Stimulated activated CD8-positive, alpha-beta memory T cell treated with anti-CD3 and anti-CD28 coated beads, Interleukin-7, amount 100 ng/mL, for 24 hours (primary cell): ENCODE measurements around the gene PDE1A.

ENCODE experiments used
- DNase-seq: peaks from one replicate; pipeline ENCODE4 v3.0.0-alpha.2; 2020; ENCODE audit warnings: low read depth

The PDE1A gene

DNA sequence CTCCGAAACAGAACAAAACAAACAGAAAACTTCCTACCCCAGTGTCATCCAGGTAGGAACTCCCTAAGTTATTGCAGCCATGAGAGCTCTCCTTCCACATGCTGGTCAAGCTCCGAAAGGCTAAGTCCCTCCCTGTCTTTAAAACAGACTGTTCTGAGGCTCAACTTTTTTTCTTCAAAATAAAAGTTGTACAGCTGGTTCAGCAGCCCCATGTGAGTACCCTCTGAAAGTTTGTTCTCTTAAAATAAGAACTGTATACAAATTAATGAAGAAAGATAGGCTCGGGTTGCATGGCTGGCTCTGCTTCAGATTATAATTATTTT lies at the start of gene PDE1A:
PDE1A (minus strand) TSS at position 119 of the 323 bp plus-strand sequence.
- no peak for DNase-seq

DNA sequence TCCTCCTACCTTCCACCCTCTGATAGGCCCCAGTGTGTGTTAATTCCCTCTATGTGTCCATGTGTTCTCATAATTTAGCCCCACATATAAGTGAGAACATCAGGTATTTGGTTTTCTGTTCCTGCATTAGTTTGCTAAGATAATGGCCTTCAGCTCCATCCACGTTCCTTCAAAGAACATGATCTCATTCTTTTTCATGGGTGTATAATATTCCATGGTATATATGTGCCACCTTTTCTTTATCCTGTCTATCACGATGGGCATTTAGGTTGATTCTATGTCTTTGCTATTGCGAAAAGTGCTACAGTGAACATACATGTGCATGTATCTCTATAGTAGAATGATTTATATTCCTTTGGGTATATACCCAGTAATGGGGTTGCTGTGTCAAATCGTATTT lies 46.8 kb upstream of the PDE1A start:
- DNase-seq = no peak

DNA sequence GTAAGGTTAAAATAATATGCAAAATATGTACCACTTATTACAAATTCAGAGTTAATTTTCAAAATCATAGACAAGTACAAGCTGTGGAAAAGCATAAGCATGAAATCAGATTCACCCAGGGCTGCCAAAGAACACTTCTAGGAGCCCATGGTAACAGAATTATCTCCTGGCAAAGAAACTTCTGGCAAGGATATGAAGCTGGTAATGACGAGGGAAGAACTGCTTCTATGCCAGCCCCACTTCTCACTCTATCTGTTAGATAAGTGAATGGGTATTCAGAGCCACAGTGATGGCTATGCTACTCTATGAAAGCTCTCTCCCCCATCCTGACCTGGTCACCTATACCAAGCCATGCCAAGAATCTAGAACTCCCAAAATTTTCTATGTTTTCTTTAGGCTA lies 36.9 kb upstream of the PDE1A start:
- DNase-seq = no peak

DNA sequence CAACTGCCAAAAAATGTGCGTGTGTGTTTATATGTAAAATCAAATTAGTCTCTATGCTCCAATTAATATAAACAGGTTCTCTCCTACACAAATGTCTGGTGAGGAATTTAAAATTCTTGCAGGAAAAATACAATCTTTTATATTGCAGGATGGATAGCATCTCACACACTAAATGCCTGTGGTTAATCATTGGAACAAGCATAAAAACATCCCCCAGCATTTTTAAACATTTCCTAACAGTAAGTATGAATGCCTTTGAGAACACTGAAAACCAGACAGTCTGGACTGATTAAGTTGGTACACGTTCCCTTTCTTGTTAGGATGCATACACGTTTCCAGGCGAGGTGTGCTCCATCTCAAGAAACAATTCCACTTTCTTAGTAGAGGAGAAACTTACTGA lies 29.9 kb upstream of the PDE1A start:
- no peak for DNase-seq

DNA sequence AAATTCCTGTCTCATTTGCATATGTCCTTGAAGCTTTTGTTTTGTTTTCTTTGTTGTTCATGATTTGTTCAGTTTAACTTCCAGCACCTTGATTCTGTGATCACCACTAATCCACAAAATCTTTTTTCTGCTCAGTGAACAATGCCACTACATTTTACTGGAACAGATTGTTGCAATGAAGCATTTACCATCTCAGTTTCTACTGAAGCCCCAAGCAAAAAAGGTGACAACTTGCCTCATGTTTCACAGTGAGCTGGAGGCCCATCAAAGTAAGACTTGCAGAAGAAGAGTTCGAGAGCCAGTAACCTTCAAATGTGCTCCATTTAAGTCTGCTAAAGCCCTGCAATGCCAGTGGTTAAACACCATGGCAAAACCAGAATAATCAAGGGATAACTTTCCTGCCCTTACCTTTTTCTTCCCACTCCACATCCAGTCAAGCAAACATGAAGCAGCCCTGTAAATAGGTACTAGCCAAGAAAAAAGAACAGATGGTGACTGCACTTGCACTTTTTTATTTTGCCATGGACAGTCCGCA lies 25.7 kb upstream of the PDE1A start:
- DNase-seq = no peak

DNA sequence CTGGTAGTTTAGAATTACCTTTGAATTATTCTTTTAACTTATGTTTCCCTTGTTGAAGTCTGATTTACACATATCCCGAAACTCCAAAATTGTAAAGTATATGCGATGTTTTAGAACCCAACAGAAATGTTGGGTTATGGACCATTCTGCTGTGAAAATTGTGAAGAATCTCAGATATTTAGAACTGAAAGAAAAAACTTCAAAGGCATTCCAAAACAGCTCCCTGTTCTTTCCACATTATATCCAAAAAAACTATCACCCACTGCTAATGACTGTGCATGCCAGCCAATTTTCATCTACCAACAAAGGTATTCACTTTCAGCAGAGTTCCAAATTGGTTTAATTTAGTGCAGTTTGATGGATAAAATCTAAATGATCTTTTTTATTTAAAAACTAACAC lies 21.5 kb upstream of the PDE1A start:
- DNase-seq = no peak

DNA sequence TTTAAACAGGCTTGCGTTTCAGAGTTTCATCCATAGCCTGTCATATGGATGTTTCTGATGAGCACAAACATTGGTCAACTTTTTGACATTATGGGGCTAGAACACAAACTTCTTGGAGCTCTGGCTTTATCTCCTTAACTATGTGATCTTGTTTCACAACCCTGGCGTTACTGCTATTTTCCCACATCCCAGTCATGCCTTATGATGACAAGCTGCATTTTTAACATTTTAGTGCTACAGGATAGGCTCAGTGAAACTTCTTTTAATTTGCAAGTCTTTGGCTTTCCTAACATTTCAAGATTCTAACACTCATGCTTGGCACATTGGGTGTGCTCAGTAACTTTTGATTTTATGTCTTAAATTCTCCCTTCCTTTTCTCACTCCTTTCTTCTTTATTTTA lies 21.0 kb upstream of the PDE1A start:
- DNase-seq = no peak

DNA sequence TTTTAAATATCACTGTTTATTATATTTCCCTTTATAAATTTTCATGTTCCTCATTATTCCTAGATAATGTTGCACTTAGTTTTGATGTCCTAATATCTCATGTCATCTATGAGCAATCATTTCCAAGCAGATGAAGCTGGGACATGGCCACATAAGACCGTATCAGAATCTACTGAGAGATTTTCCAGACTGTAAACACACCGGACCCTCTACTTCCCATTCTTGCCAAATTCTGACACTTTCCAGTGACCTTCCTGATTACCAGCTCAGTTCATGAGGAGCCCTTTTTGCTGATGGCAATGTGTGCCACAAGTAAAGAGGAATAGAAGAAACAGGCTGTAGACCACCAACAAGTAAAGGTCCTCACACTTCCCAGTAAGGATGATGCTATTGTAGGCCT lies 20.3 kb upstream of the PDE1A start:
- DNase-seq = no peak

DNA sequence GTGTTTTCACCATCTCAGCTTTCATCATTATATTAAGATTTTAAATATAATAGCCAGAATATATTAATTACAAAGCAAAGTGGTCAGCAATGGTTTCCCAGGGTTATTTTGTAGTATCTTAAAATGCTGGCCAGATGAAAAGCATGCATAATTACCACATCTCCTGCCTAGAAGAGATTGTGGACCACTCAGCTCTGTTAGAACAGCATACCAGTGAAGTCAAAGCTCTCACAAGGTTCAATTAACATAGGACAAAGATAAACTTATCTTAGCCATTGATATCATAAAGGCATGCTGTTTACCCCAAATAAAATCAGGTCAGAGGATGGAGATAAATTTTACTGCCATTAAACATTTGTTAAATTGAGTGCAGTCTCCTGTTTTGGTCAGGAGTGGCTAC lies 19.3 kb upstream of the PDE1A start:
- no peak for DNase-seq

DNA sequence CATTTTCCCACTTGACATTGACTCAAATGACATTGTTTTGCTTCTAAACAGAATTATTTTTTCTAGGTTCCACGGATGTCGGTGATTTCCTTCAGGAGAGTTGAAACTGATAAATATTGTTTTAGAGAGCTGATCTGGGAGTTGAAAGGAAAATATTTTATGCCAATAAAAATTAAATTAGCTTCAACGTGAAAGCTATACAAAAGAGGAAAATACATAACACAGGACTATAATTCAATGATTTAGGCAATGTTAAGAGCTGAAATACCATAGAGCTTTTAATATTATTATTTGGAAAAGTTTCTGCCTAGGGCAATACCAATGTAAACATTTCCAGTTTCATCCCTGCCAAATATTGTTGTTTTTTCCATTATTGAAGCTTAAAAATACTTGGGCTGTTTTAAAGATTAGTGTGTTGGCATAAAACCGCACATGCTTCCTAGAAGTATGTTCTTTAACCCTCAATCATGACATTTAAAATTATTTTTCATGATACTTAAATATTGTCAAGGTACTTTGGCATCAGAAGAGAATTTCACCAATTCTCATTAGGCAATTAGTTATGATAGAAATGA lies 18.6 kb upstream of the PDE1A start:
- DNase-seq = no peak

DNA sequence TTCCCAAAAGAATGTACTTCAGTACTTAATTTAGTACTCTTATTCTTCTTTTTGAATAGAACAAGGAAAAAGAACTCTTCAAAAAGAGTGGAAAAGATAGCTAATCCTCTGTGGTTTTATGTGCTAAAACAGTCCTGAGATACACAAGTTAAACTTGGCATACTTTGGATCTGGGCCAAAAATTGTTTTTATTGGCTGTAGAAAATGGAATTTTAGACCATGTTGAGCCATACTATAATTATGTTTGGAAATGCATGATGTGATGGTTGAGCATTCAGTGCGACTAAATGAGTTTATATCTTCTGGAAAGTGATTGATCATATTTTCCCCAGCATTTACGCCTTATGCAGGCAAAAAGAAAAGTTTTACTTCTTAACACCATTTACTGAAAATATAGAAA lies 18.0 kb upstream of the PDE1A start:
- no peak for DNase-seq

DNA sequence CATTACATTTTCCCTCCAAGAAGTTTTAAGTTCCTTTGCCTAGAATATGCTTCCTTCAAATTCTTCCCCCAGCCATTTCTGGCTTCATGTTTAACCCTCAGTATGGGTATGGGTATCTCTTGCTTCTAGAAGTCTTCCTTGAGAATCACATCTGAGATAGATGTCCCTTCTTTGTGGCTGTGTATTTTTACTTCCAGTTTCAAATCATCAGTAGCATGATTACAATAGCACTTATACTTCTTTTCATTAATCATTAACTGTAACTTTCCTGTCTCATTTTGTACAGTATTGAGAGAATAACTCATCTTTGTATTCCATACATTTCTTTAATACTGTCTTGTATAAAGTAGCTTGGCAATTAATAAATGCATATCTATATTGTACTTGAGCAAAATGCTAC lies 17.3 kb upstream of the PDE1A start:
- DNase-seq = no peak

DNA sequence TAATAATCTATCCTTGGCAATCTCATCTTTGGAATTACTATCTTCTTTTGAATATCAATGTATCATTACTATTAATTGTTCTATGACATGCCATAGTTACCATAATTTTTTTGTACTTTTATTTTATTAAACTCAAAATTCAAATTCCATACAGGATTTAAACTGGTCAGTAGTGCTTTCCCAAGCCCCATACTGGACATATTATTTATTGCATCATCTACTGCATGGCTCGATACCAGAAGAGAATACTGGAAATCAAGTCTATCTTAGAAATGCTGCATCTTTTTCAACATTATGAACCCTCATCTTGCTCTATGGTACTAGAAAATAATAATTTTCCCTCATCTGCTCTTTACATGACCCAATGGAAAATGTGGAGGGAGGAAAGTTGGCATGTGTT lies 9.4 kb upstream of the PDE1A start:
- no peak for DNase-seq

DNA sequence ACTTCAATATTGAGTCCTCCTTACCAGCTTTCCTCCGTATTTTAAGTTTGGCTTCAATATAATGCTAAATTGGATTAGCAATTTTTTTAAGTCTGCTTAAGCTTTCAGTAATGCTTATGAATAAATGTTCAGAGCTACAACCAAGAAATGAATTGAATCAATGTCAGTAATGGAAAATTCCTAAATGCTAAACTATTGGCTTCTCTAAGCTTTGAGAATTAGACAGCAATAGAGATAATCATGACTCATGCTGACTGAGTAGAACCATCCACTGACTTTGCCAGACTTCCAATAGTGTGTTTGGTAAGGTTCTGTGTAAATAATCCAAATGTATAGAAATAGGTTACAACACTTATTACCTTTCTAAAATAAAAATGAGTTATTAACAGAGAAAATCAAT lies 8.9 kb upstream of the PDE1A start:
- no peak for DNase-seq

DNA sequence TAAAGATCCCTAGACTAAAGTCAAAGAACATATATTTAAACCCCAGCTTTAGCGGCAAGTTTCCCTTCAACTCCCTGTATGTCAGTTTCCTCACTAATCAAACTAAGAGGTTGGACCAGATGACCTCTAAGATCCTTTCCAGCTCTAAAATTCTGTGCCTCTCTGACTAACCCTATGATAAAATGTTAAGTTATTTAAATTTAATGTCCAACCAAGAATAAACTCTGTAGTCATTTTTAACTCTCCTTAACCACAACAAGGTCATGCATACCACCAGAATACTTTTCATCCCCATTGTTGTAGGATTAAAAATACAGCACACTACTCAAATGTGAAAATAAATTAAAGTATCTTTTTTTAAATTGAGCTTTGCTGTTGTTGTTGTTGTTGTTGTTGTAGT lies 5.2 kb upstream of the PDE1A start:
- DNase-seq = no peak

DNA sequence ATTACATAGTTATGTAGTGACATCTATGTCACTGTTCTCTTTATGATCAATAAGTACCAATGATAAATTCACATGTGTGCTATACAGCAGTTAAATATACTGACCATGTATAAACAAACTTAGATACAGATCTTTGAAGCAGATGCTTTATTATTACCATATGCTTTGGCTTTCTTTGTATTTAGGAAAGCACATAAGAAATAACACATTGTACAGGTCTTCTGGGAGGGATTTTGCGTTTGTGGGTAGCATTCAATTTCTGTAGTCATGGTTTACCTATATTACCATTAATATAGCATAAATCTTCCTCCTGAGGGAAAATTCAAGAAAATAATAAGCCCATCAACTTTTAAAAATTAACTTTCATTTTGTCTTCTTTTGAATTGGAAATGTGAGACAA lies 1.6 kb upstream of the PDE1A start:
- no peak for DNase-seq

DNA sequence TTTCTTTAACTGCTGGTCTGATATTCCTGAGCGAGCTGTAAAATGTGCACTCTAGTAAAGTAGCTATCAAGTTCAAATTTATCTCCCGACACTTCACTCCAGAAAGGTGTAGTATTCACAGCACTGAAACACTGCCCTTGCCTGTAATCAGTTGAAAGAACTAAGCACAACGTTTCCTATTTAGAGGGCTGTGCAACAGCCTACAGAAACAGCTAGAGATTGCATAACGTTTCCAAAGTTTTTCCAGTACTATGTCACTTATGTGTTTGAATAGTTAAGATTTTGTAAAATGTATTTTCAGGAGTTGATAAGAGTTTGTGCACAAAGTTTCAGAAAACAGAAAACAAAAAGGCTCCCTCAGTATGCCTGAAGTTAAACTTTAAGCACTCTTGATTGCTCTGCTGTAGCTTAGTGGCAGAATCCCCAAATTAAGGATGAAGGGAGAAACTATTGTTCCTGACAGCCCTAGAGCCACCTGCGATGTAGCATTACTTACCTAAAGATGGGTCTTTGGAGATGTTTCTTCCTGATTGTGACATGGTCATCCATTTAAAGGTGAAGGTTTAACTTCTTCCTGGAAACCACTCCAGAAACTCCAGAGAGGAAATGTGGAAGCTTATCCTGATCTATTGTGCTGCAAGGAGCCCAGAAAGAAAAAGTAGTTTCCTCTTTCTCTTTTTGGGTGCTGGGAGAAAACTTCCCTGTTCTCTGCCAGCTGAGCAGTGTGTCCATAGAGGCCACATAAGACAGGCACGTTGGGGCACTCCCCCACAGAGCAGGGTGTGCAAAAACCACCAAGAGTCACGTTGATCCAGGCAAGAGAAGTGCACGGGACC lies 536 bp downstream of the PDE1A start:
- DNase-seq = no peak

DNA sequence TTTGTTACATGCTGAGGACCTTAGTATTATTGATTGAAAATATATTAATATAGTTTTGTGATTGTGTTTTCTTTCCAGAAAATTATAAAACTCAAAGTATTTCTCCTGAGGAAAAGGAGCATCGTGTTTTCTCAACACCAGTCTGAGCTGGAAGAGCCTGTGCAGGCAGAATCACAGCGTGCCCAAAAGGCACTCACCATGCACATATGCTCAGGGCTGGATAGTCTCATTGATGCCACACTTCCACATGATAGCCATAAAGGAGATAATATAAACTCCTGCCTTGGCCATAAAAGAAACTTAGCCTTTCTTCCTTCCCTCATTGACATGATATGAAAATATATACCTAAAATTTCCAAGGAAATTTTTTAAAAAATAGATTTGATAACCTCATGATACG lies 4.0 kb downstream of the PDE1A start:
- no peak for DNase-seq

DNA sequence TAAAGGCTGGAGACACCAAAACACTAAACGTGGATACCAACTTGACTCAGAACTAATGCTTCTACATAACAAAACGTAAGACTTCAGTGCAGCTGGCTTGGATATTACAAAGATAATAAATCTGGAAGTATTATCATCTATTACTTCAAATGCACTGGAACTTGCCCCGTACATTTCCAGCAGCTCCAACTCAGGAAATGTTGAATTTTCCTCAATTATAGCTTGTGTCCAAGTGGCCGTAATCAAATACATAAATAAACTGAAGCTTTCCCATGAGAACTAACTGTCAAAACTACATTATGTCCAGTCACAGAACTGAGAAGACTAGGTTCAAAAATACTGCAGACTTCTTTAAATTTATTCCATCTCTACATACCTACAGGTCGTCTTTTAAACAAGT lies 6.2 kb downstream of the PDE1A start:
- DNase-seq = no peak

DNA sequence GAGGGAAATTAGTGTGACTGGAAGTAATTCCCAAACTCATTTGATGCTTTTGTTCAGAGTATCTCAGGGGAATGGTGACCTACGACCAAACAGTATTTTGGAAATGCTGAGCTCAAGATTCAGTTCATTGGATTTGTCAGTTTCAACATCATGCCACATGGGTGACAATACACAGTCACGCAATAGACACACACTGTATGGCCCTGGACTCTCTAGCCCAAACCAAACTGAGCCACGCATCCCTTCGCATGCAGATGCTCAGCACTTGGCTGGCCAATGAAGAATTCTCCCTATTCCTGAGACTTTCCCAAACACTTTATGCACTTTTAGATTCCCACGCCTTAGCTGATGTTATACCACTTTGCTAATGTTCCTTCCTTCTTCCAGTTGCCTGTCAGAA lies 10.0 kb downstream of the PDE1A start:
- no peak for DNase-seq

DNA sequence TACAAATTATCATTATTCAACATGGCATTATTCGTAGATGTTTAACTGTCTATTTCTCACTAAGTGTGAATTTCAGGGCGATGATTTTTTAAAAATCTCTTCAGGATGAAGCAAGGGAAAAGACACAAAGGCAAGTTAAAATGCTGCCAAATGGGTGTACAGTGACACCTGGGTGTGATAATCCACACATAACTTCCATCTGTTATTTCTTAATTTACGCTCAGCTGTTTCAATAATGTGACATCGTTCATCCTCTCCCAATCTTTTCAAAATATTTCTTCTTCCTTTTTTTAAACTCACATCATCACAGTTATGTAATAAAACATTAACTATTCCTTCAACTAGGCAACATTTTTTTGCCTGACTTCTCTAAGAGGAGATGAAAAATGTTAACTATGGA lies 10.6 kb downstream of the PDE1A start:
- DNase-seq = no peak

DNA sequence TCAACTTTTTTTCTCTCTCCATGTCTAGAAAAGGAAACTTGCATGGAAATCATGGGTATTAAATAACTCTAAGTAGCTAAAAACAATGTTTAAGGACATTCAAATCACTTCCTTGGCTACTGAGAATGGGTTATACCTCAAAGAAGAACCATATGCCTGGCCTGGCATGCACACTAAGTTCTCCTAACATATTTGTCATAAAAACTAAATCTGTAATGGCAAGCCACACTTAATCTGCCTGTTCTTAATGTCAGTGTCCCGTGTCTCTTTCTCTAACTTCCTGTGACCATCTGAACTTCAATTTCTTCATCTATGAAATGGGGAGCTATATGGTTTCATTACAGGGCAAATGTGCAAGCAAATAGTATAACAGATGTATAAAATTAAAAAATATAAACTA lies 11.1 kb downstream of the PDE1A start:
- DNase-seq = no peak

DNA sequence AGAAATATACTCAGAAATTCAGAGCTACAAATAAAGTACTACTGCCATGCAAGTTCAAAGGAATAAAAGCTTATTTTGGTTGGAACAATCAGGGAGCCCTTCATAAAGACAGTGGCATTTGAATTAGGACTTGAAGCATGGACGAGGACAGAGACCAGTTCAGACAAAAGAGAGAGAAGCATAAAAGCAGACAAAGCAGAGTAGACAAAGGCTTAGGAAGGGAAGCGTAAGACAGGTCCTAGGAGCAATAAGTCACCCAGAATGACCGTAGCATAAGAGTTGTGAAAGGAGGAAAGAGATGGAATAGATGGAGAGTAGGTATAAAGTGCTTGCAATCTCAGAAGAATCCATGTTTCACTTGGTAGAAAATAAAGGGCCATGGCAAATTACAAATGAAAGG lies 14.0 kb downstream of the PDE1A start:
- no peak for DNase-seq

DNA sequence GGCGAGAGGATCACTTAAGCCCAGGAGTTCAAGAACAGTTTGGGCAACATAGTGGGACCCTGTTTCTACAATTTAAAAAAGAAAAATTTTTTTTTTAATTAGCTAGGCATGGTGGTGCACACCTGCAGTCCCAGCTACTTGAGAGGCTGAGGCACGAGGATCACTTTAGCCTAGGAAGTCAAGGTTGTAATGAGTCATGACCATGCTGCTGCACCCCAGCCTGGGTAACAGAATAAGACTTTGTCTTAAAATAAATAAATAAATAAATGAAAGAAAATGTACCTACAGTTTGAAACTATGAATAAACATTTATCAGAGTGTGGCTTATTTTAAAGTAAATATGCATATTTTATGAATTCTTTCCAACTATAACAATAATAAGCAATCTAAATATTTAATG lies 16.7 kb downstream of the PDE1A start:
- no peak for DNase-seq
